GM23338 (cell line): ENCODE results near the gene MCAM.

Experiments
- CREB1 ChIP-seq: fragments of 250-450 bp; sonication (Bioruptor Pico); IDR thresholded peaks from 2 replicates; pipeline ENCODE4 v1.5.0; 2020; ENCODE audit warnings: low read depth, mild to moderate bottlenecking, moderate library complexity
- EZH2 ChIP-seq: fragments of 200-600 bp; sonication (generic); IDR thresholded peaks from one replicate; pipeline ENCODE4 v1.8.0; 2017; ENCODE audit warnings: antibody characterized with exemption, mild to moderate bottlenecking, low read depth; ENCODE audit not compliant: unreplicated experiment
- TF ChIP-seq, protein P1 (sequence below), 2 experiments: fragments of 200-600 bp in 1 of 2; sonication (generic) in 1 of 2; conservative IDR thresholded peaks; 2 replicates each; pipeline versions ENCODE4 v1.5.1 to v1.6.1; 2016 to 2017; ENCODE audit warnings: antibody characterized with exemption in 2 of 2, low read depth in 2 of 2, mild to moderate bottlenecking in 2 of 2, moderate library complexity in 1 of 2
- TF ChIP-seq, protein P2 (sequence below): IDR thresholded peaks from one replicate; pipeline ENCODE4 v1.6.1; 2018; ENCODE audit warnings: antibody characterized with exemption; ENCODE audit not compliant: unreplicated experiment

DNA sequence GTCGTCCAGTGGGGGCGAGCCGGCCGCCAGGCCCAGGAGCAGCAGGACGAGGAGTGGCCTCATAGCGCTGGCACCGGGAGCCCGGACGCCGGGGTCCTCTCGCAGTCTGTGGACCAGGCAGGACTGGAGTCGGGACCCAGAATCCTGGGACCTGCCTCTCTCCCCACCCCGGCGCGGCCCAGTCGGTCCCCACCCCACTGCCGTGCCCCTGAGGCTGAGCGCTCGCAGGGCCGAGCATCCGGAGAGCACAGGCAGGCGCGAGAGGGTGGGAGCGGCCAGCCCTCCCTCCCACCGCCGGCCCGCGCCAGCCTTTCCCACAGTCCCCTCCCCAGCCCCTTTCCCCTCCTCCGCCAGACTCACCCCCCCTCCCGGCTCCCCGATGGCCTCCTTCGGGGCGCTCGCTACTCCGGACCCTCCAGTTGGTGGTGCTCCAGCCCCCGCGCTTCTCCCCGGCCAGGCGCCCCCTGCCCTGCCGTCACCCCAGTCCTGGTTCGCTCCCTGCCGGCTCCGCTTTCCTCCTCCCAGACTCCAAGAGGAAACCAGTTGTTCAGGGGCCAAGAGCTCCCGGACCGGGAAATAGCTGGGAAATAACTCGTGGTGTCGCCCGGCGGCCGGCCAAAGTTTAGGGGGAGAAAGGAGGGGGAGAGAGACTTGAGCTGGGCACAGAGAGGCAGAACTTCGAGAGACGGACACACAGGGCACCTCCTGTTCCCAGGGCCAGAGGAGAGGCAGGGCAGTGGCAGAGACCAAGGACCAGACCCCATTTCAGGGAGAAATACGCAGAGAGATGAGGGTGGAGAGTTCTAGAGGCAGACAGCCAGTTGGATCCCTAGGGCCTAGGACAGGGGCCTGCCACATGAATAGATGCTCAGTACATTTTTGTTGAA lies 23.6 kb upstream of the MCAM start, which contains the start of gene C1QTNF5:
- TF ChIP-seq EZH2 (peak; percentile 42), CREB1 (CRISPR knock-in tag) (no peak)
- TF ChIP-seq, protein P1, sequence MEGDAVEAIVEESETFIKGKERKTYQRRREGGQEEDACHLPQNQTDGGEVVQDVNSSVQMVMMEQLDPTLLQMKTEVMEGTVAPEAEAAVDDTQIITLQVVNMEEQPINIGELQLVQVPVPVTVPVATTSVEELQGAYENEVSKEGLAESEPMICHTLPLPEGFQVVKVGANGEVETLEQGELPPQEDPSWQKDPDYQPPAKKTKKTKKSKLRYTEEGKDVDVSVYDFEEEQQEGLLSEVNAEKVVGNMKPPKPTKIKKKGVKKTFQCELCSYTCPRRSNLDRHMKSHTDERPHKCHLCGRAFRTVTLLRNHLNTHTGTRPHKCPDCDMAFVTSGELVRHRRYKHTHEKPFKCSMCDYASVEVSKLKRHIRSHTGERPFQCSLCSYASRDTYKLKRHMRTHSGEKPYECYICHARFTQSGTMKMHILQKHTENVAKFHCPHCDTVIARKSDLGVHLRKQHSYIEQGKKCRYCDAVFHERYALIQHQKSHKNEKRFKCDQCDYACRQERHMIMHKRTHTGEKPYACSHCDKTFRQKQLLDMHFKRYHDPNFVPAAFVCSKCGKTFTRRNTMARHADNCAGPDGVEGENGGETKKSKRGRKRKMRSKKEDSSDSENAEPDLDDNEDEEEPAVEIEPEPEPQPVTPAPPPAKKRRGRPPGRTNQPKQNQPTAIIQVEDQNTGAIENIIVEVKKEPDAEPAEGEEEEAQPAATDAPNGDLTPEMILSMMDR (conservative IDR thresholded peaks at IDR 0.05; ENCODE audit: low read depth in 2 of 2): peak in 1 of 2 experiments; percentile 33; a peak in 2 of 4 replicates
- TF ChIP-seq, protein P2, sequence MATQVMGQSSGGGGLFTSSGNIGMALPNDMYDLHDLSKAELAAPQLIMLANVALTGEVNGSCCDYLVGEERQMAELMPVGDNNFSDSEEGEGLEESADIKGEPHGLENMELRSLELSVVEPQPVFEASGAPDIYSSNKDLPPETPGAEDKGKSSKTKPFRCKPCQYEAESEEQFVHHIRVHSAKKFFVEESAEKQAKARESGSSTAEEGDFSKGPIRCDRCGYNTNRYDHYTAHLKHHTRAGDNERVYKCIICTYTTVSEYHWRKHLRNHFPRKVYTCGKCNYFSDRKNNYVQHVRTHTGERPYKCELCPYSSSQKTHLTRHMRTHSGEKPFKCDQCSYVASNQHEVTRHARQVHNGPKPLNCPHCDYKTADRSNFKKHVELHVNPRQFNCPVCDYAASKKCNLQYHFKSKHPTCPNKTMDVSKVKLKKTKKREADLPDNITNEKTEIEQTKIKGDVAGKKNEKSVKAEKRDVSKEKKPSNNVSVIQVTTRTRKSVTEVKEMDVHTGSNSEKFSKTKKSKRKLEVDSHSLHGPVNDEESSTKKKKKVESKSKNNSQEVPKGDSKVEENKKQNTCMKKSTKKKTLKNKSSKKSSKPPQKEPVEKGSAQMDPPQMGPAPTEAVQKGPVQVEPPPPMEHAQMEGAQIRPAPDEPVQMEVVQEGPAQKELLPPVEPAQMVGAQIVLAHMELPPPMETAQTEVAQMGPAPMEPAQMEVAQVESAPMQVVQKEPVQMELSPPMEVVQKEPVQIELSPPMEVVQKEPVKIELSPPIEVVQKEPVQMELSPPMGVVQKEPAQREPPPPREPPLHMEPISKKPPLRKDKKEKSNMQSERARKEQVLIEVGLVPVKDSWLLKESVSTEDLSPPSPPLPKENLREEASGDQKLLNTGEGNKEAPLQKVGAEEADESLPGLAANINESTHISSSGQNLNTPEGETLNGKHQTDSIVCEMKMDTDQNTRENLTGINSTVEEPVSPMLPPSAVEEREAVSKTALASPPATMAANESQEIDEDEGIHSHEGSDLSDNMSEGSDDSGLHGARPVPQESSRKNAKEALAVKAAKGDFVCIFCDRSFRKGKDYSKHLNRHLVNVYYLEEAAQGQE: no peak
